OCI-LY1 (cell line): ENCODE data around the gene FLNC.

Experiments
- EZH2 ChIP-seq: fragments of 200-600 bp; sonication (generic), shearing (Covaris generic); IDR thresholded peaks from 2 replicates; pipeline ENCODE4 v1.8.0; 2017; ENCODE audit warnings: borderline replicate concordance, mixed run types, mild to moderate bottlenecking, antibody characterized with exemption, low read length, moderate library complexity, mixed read lengths
- TF ChIP-seq, protein P1 (sequence below): fragments of 200-600 bp; sonication (generic), shearing (Covaris generic); IDR thresholded peaks from 2 replicates; pipeline ENCODE4 v1.5.1; 2017; ENCODE audit warnings: mild to moderate bottlenecking, antibody characterized with exemption, low read length, moderate library complexity, mixed read lengths

DNA sequence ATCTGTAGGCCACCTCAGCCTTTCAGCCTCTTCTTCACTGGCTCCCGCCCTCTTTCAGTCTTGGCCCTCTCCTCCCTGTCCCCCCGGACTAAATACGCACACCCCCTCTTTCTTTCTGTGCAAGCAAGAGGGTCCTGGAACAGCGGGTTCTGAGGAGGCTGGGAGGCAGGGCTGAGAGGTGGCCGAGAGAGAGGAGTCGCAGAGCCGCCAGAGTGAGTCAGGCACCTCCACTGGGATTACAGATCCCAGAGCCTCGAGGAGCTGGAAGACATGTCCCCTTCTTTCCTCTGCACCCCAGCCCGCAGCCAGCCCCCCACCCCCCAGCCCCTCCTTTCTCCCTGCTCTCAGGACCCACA, 38.3 kb upstream of the FLNC start:
- TF ChIP-seq, protein P1, sequence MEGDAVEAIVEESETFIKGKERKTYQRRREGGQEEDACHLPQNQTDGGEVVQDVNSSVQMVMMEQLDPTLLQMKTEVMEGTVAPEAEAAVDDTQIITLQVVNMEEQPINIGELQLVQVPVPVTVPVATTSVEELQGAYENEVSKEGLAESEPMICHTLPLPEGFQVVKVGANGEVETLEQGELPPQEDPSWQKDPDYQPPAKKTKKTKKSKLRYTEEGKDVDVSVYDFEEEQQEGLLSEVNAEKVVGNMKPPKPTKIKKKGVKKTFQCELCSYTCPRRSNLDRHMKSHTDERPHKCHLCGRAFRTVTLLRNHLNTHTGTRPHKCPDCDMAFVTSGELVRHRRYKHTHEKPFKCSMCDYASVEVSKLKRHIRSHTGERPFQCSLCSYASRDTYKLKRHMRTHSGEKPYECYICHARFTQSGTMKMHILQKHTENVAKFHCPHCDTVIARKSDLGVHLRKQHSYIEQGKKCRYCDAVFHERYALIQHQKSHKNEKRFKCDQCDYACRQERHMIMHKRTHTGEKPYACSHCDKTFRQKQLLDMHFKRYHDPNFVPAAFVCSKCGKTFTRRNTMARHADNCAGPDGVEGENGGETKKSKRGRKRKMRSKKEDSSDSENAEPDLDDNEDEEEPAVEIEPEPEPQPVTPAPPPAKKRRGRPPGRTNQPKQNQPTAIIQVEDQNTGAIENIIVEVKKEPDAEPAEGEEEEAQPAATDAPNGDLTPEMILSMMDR, result no peak
- TF ChIP-seq EZH2, result no peak
